ENCODE measurements around the gene NCKAP5. TPM values are rescaled to one million over a fixed set of nuclear protein-coding genes. Genes with fewer than 3 reads are reported as not detected.

Gene NCKAP5
- total RNA-seq, 4 donors from 2014 or later = 2.7 to 11.7 (median 5.6) TPM

DNA sequence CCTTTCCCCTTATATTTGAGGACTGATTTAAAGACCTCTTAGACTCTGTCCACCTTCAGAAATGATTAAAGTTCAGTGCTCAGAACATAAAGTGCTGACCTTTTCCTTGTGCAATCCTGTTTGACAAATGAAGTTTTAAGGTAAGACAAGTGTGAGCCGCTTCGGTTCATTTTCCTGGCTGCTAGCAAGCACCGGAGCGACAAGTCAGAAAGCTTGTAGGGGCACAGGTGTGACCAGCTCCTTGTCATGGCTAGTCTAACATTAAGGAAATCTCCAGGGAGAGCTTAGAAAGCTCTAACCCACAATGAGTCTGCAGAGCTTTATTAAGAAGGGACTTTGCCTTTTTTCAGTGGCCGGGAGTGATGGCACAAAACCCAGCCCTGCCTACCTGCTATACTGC lies 2.3 kb upstream of the NCKAP5 start:
- TF ChIP-seq, protein P1, sequence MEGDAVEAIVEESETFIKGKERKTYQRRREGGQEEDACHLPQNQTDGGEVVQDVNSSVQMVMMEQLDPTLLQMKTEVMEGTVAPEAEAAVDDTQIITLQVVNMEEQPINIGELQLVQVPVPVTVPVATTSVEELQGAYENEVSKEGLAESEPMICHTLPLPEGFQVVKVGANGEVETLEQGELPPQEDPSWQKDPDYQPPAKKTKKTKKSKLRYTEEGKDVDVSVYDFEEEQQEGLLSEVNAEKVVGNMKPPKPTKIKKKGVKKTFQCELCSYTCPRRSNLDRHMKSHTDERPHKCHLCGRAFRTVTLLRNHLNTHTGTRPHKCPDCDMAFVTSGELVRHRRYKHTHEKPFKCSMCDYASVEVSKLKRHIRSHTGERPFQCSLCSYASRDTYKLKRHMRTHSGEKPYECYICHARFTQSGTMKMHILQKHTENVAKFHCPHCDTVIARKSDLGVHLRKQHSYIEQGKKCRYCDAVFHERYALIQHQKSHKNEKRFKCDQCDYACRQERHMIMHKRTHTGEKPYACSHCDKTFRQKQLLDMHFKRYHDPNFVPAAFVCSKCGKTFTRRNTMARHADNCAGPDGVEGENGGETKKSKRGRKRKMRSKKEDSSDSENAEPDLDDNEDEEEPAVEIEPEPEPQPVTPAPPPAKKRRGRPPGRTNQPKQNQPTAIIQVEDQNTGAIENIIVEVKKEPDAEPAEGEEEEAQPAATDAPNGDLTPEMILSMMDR (IDR thresholded peaks at IDR 0.05) = no peak
- TF ChIP-seq EP300 (IDR thresholded peaks at IDR 0.05) (no peak), POLR2A (IDR thresholded peaks at IDR 0.05) (no peak)
- Histone ChIP-seq H3K4me1 (peaks cover 0 to 12% (median 3%) of the 10 kb centered on the region in 4 donors), H3K4me3 (no peak overlapping the region), H3K36me3 (no peaks in the 10 kb centered on the region), H3K9me3 (no peaks in the 10 kb centered on the region), H3K27me3 (no peaks in the 10 kb centered on the region), H3K27ac (no peak overlapping the region)
- no peak for DNase-seq (ENCODE audit: low spot score in 2 of 2)
- WGBS, 2 donors = 90 to 97% methylated on average over 5 of the region's 5 CpGs

DNA sequence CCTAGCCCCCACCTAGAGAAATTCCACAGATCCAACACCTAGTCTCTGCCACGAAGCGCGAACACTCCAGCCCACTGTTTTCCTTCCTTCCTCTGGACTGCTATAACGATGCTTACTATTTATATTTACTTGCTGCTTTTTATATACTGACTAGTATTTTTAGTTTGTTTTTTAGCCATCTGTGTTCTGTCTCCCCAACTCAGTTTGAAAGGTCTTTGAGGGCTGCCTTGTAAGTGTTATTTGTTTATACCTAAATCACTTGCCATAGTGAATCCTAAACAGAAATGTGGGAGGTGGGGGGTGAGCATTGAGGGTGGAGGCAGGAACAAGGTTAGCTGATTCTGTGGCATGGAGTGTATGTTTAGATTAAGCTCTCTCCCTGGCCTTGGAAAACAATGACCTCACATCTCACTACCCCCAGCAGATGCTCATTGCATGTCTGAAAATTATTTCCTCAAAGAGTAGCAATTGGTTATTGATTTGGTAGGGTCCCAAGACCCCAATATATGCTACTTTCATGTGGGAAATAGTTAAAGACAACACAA lies 1.1 kb upstream of the NCKAP5 start:
- WGBS, 2 donors = 63 to 72% methylated on average over 4 of the region's 4 CpGs
- Histone ChIP-seq H3K27me3 (no peaks in the 10 kb centered on the region), H3K4me1 (peaks cover 0 to 12% (median 3%) of the 10 kb centered on the region in 4 donors), H3K9me3 (no peaks in the 10 kb centered on the region), H3K27ac (no peak overlapping the region), H3K4me3 (no peak overlapping the region), H3K36me3 (no peaks in the 10 kb centered on the region)
- no peak for DNase-seq (ENCODE audit: low spot score in 2 of 2)
- TF ChIP-seq, protein P1 (IDR thresholded peaks at IDR 0.05) = no peak
- TF ChIP-seq EP300 (IDR thresholded peaks at IDR 0.05) = no peak
- no peak for TF ChIP-seq POLR2A (IDR thresholded peaks at IDR 0.05)

DNA sequence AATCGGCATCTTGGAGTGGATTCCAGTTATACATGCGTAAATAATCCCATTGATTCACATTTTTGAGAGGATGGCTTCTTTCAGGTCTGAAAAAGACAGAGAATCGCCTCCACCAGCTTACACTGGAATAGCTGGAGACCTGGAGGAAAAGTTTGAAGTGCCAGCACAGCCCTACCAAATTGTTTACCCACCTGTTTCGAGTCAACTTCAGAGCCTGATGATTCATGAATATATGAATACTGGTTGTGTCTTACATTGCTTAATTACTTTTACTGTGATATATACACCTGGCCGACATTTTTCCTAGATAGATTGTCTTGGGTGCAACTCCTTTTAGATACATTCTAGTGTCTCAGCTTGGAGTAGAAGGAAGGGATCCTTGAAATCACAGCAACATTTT lies 335 bp upstream of the NCKAP5 start:
- peaks cover 0 to 12% (median 3%) of the 10 kb centered on the region in 4 donors for H3K4me1 ChIP-seq
- H3K27ac ChIP-seq = peak overlapping the region in 1 of 4 donors; percentile 39
- H3K36me3 ChIP-seq = no peaks in the 10 kb centered on the region
- H3K27me3 ChIP-seq = no peaks in the 10 kb centered on the region
- DNase-seq (ENCODE audit: low spot score in 2 of 2) = no peak
- H3K9me3 ChIP-seq = no peaks in the 10 kb centered on the region
- TF ChIP-seq EP300 (IDR thresholded peaks at IDR 0.05) (no peak), POLR2A (IDR thresholded peaks at IDR 0.05) (no peak)
- TF ChIP-seq, protein P1 (IDR thresholded peaks at IDR 0.05) = no peak
- peak overlapping the region in 3 of 4 donors; percentile 8 to 35 (median 24) for H3K4me3 ChIP-seq
- 49 to 59% methylated on average over 5 of the region's 5 CpGs for WGBS, 2 donors

- 86% methylated on average over 4 of the region's 4 CpGs for WGBS, 2 donors
- TF ChIP-seq EP300 (IDR thresholded peaks at IDR 0.05) = no peak
- TF ChIP-seq, protein P1 (IDR thresholded peaks at IDR 0.05) = no peak
- no peak for TF ChIP-seq POLR2A (IDR thresholded peaks at IDR 0.05)
- DNase-seq (ENCODE audit: low spot score in 2 of 2) = no peak
- H3K4me3 ChIP-seq = no peak overlapping the region
- H3K36me3 ChIP-seq = no peaks in the 10 kb centered on the region
- H3K4me1 ChIP-seq = peaks cover 0 to 9% (median 1%) of the 10 kb centered on the region in 4 donors
- H3K27me3 ChIP-seq = no peaks in the 10 kb centered on the region
- no peaks in the 10 kb centered on the region for H3K9me3 ChIP-seq
- H3K27ac ChIP-seq = no peak overlapping the region
Measured at GRCh38 chr2:133562558-133562957, 5.7 kb downstream of the NCKAP5 start.

- 34 to 38% methylated on average over 3 of the region's 3 CpGs for WGBS, 2 donors
- H3K9me3 ChIP-seq = no peaks in the 10 kb centered on the region
- no peaks in the 10 kb centered on the region for H3K4me1 ChIP-seq
- H3K27me3 ChIP-seq = no peaks in the 10 kb centered on the region
- TF ChIP-seq POLR2A (IDR thresholded peaks at IDR 0.05) (no peak), EP300 (IDR thresholded peaks at IDR 0.05) (peak in 1 of 2 donors; percentile 10)
- TF ChIP-seq, protein P1 (IDR thresholded peaks at IDR 0.05) = peak; percentile 51 to 68 (median 58)
- no peak overlapping the region for H3K27ac ChIP-seq
- DNase-seq (ENCODE audit: low spot score in 2 of 2) = peak in 1 of 2 donors; percentile 53
- no peaks in the 10 kb centered on the region for H3K36me3 ChIP-seq
- H3K4me3 ChIP-seq = no peak overlapping the region
Measured at GRCh38 chr2:133561045-133561852, 7.0 kb downstream of the NCKAP5 start.
